ENCODE data around the gene SYNC.
"Not testable (repeated sequence)": the region's sequence is repeated elsewhere in the genome, so short reads cannot be mapped to it uniquely, and the experiment has no call there.

The SYNC gene

GRCh38 chr1:32701421-32701911 is 1.1 kb downstream of the SYNC start:
- no peak for TF ChIP-seq CTCF (conservative IDR thresholded peaks at IDR 0.05)
- no peak overlapping the region for H3K27ac ChIP-seq

- not testable (repeated sequence) for H3K27ac ChIP-seq
Measured at GRCh38 chr1:32696996-32697395, 5.6 kb downstream of the SYNC start.

- H3K27ac ChIP-seq = no peak overlapping the region
- no peak for TF ChIP-seq CTCF (conservative IDR thresholded peaks at IDR 0.05)
Measured at GRCh38 chr1:32696041-32696440, 6.5 kb downstream of the SYNC start.

GRCh38 chr1:32695098-32695904 is 7.3 kb downstream of the SYNC start:
- no peak for TF ChIP-seq CTCF (conservative IDR thresholded peaks at IDR 0.05)
- peak overlapping the region; percentile 23; the same call in 1 of the 2 replicates for H3K27ac ChIP-seq

GRCh38 chr1:32693455-32694174 is 9.0 kb downstream of the SYNC start:
- TF ChIP-seq CTCF (conservative IDR thresholded peaks at IDR 0.05) = no peak
- no peak overlapping the region for H3K27ac ChIP-seq

- TF ChIP-seq CTCF (conservative IDR thresholded peaks at IDR 0.05) = no peak
- H3K27ac ChIP-seq = no peak overlapping the region
Measured at GRCh38 chr1:32686387-32686786, 16.2 kb downstream of the SYNC start.

GRCh38 chr1:32685498-32685897 is 17.1 kb downstream of the SYNC start:
- no peak for TF ChIP-seq CTCF (conservative IDR thresholded peaks at IDR 0.05)
- no peak overlapping the region for H3K27ac ChIP-seq

Data from VCaP (cell line).